SIG-M5 treated with dmso at 0.1 percent for 504 hours (cell line): ENCODE data around the gene HPDL.
"Not testable (repeated sequence)": the region's sequence is repeated elsewhere in the genome, so short reads cannot be mapped to it uniquely, and the experiment has no call there.

Experiments used
- DNase-seq: peaks from one replicate; lab custom pipeline; 2025; ENCODE audit not compliant: unreplicated experiment; lab: John Stamatoyannopoulos, UW

The HPDL gene

DNA sequence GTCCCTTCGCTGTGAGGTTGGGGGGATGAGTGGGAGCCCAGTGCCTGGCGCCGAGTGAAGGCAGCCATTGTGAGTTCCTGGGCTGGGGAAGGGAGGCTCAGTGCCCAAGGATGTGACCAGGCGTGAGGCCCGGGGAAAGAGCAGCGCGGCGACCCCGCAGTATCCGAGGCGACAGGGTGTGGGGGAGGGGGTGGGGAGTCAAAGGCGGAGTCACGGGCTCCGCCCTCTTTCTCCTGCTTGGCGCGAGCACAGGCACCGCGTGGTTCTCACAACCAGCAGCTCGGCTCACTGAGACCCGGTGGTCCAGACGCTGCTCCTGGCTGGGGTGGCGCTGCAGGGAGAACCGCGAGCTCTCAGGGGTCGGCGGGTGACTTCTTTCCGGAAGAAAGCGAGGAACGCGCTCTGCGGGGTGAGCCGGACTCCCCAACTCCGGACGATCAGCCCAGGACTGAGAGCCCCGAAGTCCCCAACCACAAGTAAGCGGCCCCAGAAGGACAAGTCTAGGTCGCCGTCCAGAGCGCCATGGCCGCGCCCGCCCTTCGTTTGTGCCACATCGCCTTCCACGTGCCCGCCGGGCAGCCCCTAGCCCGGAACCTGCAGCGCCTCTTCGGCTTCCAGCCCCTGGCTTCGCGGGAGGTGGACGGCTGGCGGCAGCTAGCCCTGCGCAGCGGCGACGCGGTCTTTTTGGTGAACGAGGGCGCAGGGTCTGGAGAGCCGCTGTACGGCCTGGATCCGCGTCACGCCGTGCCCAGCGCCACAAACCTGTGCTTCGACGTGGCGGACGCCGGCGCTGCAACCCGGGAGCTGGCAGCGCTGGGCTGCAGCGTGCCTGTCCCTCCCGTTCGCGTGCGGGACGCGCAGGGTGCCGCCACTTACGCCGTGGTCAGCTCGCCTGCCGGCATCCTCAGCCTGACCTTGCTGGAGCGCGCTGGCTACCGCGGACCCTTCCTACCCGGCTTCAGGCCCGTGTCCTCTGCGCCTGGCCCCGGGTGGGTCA, at the start of gene HPDL:
Gene HPDL, plus strand, starts transcription at position 269 of the 997 bp plus-strand sequence. Its CDS starts 254 bp downstream, at position 523.
- peak; percentile 63 for DNase-seq

DNA sequence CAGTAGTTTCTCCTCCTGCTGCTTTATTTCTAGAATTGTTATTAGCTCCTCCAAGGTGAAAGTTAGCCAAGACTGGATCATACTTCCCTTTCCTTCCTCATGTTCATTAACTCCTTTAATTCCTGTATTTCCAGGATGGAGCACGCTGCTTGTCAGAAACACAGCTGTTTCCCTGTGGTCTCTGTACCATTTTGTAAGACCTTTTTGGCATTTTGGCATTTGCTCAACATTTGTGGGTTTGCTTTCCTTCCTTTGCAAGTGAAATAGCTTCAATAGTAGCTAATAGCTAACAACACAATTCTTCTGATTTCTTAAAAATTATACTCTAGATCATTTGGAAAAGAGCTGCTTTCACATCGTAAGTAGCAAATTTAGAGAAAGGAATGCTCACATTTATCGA, 44.3 kb upstream of the HPDL start:
- no peak for DNase-seq

DNA sequence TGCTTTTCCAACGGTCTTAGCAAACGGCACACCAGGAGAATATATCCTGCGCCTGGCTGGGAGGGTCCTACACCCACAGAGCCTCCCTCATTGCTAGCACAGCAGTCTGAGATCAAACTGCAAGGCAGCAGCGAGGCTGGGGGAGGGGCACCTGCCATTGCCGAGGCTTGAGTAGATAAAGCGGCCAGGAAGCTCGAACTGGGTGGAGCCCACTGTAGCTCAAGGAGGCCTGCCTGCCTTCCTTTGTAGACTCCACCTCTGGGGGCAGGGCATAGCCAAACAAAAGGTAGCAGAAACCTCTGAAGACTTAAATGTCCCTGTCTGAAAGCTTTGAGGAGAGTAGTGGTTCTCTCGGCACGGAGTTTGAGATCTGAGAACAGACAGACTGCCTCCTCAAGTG, 41.8 kb upstream of the HPDL start:
- DNase-seq, result not testable (repeated sequence)

DNA sequence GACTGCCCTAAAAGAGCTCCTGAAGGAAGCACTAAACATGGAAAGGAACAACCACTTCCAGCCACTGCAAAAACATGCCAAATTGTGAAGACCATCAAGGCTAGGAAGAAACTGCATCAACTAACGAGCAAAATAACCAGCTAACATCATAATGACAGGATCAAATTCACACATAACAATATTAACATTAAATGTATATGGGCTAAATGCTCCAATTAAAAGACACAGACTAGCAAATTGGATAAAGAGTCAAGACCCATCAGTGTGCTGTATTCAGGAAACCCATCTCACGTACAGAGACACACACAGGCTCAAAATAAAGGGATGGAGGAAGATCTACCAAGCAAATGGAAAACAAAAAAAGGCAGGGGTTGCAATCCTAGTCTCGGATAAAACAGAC, 40.2 kb upstream of the HPDL start:
- DNase-seq, result not testable (repeated sequence)

DNA sequence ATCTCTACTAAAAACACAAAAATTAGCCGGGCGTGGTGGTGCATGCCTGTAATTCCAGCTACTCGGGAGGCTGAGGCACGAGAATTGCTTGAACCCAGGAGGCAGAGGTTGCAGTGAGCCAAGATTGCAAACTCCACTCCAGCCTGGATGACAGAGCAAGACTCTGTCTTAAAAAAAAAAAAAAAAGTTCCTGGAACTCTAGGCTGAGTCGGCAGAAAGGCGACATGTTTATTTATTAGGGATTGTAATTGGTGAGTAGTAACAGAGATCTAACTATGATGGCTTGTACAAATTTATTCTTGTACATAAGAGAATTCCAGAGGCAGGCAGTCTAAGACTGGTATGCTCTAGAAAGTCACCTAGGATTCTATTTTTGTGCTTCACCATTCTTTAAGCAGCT, 35.7 kb upstream of the HPDL start:
- DNase-seq, result not testable (repeated sequence)

DNA sequence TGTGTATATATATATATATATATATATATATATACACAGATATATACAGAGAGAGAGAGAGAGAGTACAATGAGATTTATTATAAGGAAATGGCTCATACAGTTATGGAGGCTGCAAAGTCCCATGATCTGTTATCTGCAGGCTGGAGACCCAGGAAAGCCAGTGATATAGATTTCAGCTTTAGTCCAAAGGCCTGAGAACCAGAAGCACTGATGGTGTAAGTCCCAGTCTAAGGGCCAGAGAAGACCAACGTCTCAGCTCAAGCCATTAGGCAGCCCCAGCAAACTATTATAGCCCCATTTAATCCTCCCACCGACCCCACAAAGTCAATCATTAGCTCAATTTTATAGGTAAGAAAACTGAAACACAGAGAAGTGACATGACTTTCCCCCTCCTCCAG, 35.0 kb upstream of the HPDL start:
- no peak for DNase-seq

DNA sequence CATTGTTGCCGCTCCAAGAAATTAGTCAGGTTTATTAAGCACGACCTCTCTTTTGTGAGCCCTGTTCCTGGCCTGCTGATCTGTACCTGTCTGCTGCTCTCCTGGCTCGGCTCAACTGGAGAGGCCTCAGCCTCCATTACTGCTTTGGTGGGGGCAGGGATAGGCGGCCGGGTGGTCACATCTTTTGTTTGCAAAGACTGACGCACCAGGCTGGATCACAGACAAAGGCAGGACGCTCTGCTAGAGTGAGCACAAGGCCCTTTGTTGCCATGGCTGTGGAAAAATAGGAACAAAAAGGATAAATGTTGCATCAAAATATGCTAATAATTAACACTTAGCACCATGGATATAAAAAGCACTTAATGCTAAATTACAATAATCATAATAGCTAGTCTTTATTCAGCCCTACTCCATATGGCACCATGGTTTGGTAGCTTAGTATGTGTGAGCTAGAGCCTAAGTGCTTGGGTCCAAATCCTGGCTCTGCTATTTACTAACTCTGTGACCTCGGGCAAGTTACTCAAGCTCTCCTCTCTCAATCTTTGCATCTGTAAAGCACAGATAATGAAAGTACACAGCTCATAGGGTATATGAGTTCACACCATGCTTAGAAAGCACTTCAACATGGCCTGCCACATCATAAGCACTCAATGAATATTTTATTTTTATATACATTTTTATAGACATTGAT, 28.9 kb upstream of the HPDL start:
- DNase-seq, result no peak

DNA sequence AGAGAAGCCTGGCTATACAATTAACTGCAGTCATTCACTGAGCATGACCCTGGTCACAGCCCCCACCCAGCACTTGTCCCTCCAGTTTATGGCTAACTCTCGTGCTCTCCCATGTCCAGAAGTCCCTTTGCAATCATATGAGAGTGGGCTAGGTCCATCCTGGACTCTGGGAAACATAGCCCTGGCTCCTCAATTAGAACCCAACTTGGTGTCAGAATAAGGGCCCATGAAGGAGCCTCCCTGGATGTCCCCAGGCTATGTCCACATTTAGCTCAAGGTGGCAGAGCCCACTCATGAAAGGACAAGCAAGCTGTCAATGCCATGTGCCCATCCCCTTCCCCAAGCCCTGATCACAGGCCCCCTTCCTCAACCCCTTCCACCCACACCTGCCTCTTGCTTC, 27.4 kb upstream of the HPDL start:
- no peak for DNase-seq

DNA sequence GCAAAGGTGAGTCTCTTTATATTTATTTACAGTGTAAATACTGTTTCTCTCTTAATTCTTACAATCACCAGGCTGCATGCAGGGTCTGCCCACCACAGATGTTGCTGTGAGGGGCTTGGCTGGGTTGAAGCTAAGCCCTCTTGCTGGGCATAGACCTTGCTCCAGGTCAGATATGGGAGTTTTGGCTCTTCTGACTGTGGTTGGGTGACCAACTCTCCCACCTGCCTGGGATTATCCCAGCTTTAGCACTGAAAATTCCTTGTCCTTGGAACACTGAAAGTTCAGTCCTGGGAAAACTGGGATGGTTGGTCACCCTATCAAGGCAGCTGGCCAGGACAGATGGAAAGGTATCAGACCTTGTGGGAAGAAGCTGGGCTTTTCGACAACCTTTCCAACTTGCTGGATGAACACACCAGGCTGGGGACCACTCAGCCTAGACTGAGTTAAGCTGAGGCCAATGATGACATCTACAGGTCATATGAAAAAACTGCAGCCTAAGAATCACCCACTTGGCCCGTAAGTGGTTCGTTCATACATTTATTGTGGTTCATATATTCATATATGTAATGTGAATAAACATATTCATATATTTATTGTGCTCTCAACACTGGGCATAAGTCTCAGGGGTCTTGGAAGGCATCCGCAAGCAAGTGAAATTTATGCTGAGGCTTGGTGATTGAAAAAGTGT, 26.6 kb upstream of the HPDL start:
- peak; percentile 64 for DNase-seq

DNA sequence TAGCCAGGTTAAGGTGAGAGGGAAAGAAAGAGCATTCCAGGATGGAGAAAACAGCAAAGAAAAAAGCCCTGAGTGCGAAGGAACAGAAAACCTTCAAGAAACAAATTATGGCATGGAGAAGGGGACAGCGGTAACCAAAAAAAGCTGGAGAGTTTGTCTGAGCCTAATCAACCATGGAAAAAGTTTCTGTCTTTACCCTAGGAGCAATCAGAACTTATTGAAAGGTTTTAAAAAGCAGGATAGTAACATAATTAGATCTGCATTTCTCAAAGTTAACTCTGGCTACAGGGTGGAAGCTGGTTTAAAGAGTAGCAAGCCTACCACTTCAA, 26.1 kb upstream of the HPDL start:
- no peak for DNase-seq

DNA sequence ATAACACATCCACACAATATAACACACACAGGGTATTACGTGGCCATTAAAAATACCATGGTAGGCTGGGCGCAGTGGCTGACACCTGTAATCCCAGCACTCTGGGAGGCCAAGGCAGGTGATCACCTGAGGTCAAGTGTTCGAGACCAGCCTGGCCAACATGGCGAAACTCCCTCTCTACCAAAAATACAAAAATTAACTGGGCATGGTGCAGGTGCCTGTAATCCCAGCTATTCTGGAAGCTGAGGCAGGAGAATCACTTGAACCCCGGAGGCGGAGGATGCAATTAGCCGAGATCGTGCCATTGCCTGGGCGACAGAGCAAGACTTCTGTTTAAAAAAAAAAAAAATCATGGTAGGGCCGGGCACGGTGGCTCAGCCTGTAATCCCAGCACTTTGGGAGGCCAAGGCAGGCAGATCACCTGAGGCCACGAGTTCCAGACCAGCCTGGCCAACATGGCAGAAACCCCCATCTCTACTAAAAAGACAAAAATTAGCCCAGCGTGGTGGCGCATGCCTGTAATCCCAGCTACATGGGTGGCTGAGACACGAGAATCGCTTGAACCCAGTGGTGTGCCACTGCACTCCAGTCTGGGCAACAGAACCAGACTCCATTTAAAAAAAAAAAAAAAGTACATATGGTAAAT, 24.1 kb upstream of the HPDL start:
- no peak for DNase-seq

DNA sequence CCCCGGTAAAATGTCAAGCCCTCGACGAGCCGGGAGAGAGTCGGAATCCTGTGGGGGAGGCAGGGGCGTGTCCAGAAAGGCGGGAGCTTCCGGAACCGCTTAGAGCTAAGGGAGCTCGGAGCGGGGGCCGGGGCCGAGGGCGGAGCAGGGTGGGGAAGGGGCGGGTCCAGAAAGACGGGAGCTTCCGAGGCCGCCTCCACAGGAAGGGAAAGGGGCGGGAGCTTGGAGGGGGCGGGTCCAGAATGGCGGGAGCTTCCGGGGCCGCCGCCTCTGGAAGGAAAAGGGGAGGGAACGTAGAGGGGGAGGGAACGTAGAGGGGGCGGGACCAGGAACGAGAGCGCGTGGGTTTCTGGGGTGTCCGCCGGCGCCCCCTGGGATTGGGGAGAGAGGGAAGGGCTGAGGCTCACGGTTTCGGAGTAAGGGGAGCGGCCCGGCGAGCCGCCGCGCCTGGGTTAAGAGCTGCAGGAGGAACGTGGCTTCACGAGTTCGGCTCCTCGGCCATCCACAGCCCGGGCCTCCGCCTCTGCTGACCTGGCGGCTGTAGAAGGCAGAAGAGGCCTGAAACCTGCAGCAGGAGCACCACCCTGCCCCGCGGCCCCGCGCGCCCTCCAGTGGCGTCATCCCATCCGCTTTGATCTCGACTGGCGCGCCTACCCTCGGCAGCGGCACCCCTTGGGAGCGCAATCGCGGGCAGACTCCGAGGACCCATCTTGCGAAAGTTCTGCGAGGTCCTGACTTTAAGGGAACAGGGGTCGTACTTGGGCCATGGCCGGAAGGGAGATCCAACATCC, 23.0 kb upstream of the HPDL start:
- DNase-seq, result peak; percentile 94

DNA sequence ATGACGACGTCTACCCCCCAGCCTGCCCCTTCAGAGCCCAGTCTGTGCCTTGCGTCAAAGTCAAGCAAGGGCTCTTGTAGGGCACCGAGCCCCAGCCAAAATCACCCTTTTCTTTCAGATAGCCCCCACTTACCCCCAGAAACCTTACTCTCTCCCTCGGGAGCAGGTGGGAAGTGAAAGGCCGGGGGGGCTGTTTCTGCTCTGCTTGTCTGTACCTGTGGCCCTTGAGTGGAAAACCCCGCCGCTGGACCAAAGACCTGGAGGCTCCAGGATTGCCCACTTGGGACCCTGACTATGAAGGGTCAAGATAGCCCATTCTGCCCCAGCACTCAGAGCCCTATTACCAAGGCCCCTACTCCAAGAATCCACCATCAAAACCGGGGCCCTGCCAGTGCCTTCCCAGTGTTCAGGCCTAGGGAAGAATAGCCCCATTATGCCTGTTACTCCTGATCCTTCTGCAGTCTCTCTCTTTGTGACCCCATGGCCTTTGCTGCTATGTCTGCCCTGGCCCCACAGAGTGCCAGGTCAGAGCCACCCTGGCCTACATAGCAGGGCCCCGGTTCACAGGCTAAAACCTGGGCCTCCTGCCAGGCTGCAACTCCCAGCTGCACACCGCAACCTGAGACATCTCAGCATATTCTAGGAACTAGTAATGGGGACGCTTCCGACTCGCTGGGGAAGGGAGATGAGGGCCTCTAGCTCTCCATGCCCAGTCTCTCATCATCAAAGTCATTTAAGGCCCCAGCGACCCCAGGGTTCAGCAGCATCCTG, 22.2 kb upstream of the HPDL start:
- DNase-seq, result no peak

DNA sequence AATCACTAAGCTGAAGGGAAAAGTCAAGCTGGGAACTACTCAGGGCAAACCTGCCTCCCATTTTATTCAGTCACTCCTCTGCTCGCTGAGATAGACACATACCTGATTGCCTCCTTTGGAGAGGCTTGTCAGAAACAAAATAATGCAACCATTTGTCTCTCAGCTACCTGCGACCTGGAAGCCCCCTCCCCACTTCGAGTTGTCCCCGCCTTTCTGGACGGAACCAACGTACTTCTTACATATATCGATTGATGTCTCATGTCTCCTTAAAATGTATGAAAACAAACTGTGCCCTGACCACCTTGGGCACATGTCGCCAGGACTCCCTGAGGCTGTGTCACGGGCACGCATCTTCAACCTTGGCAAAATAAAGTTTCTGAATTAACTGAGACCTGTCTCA, 21.5 kb upstream of the HPDL start:
- DNase-seq, result no peak

DNA sequence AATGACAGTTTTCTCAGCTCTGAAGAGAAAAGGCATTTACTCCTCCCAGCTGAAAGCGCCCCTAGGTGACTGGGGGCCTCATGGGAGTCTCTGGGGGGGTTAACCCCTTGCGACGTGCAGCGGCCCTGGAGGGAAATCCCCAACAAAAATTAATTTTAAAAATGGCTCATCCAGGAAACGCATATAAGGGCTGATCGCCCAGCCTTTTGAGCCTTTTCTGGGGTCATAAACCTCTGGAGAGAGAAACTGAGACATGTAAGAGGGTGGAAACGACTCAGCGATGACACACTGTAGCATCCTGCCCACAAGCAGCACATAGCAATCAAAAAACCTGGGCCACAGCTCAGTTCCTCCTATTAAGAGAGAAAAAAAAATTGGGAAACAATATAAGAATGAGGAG, 20.4 kb upstream of the HPDL start:
- peak; percentile 7 for DNase-seq

DNA sequence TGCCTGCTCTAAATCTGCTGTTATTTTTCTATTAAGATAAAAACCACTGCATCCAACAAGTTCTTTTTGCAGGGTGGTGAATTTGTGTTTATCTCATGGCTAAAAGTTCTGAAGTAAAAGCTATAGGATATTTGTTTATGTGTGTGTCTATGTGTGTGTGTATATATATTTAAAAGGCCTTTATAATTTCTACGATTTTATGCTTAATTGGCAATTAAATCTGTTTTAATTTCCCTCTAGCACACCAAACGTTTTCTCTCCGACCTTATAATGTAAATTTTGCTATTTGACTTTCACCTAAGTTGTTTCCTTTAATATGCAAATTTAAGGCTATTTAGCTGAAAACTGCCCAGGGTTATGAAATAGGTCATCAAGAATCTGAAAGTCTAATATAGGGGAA, 19.8 kb upstream of the HPDL start:
- DNase-seq, result no peak

DNA sequence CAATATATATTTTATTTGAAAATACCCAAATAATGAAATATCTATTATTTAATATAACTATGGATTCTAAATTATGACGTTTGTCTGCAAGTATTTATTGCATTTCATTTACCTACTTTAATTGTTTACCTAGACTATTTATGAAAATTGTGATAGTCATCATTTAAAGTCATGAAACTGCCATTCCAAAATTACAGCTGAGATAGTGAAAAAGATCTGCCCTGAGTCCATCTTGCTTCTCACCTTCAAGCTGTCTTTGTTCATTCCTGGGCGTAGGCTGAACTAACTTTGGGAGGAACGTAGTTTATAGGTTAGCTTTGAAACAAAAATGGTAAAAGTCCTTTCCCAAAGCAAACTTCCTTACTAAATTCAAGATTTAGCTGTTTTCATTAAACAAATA, 12.4 kb upstream of the HPDL start:
- DNase-seq, result no peak

DNA sequence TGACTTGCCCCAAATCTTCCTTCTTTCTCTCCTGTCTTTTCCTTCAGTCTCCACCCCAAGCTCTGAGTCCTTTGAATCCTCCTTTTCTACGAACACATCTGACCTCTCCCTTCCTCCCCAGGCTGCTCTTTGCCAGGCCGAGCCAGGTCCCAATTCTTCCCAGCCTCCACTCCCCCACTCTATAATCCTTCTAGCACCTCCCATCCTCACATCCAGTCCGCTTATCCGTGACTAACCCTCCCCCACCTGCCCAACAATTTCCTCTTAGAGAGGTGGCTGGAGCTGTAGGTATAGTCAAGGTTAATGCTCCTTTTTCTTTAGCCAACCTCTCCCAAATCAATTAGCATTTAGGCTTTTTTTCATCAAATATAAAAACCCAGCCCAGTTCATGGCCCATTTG, 9.5 kb upstream of the HPDL start:
- DNase-seq, result no peak

DNA sequence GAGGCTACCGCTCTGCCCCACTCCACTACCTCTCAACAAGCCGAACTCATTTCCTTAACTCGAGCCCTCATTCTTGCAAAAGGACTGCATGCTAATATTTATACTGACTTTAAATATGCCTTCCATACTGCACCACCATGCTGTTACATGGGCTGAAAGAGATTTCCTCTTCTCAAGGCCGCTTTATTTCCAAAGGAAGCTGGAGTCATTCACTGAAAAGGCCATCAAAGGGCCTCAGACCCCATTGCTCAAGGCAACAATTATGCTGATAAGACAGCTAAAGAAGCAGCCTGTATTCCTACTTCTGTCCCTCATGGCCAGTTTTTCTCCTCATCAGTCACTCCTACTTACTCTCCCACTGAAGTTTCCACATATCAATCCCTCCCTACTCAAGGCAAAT, 6.9 kb upstream of the HPDL start:
- DNase-seq, result no peak

DNA sequence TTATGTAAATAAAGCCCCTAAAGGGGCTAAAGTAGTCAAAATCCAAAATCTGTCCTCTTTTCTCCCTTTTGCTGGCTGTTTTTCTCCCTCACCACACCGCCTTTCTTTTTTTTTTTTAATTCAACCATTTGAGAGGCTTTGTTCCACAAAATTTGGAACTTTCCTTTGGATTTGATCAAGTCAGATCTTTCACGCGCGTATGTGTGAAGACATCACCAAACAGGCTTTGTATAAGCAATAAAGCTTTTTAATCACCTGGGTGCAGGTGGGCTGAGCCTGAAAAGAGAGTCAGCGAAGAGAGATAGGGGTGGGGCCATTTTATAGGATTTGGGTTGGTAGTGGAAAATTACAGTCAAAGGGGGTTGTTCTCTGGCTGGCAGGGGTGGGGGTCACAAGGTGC, 5.3 kb upstream of the HPDL start:
- no peak for DNase-seq
